ENCODE measurements around the gene SLC11A2. TPM values are rescaled to one million over a fixed set of nuclear protein-coding genes. Genes with fewer than 3 reads are reported as not detected.
A peak's percentile ranks its signal among the peaks of the same experiment; 100 is the strongest.

SLC11A2 gene
- total and polyA plus RNA-seq, 9 of the 15 experiments (the other 6 are each of a cell fraction or from before 2014, with no cell fraction given), result 21.1 to 54.0 (median 32.9) TPM

DNA sequence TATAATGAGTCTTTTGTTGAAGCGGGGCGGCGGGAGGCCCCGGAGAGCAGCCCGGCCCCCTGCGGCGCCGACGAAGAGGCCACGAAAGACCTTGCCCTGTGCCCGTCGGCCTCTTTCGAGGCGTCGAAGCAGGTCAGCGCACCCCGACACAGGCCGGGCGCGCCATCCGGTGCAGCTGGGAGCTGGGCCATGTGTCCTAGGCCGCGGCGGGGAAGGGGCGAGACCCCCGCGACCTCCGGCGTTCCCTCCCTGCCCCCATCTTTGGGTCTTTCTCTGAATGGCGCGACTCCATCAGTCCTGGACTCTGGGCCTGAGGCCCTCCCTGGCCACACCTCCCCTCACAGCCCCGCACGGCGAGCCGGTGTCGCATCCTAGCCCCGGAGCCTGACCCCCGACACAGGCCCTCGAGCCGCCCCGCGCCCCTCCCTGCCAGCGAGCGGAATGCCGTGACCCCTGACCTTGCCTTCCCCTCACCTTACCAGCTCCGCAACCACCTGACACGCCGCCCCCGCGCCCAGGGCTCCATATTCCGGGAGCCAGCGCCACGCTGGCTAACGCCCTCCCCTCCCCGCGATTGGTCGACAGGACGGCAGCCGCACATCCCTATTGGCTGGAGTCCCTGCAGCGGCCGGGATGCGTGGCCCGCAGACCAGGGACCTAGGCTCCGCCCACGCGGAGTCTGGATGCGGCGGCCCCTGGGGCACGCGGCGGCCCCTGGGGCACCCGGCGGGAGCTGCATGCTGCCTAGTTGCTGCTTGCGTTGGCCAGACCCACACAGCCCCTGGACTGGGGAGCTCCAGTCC, at the start of gene SLC11A2 (continued):
- no peak for TF ChIP-seq ZNF655 (CRISPR knock-in tag; IDR thresholded peaks at IDR 0.05)
- no peak for TF ChIP-seq E4F1 (CRISPR knock-in tag; IDR thresholded peaks at IDR 0.05; ENCODE audit: borderline replicate concordance)
- no peak for TF ChIP-seq MYBL2 (IDR thresholded peaks at IDR 0.05; ENCODE audit: low read depth)
- no peak for TF ChIP-seq MYBL2 (CRISPR knock-in tag; IDR thresholded peaks at IDR 0.05; ENCODE audit: borderline replicate concordance)
- TF ChIP-seq RAD21 (CRISPR knock-in tag; conservative IDR thresholded peaks at IDR 0.05 in 1 of 2, IDR thresholded peaks at IDR 0.05 in 1 of 2), result peak in 1 of 2 experiments; percentile 12; a peak in 1 of 4 replicates
- TF ChIP-seq SOX6 (IDR thresholded peaks at IDR 0.05), result peak; percentile 41; the same call in 1 of the 2 replicates
- TF ChIP-seq KLF13 (tag; IDR thresholded peaks at IDR 0.05; ENCODE audit: borderline replicate concordance, low read depth), result 0 out of 2 replicates have a peak, but pooled peaks have one; percentile 23
- TF ChIP-seq ZNF76 (CRISPR knock-in tag; IDR thresholded peaks at IDR 0.05; ENCODE audit: borderline replicate concordance), result no peak
- TF ChIP-seq, protein P1, sequence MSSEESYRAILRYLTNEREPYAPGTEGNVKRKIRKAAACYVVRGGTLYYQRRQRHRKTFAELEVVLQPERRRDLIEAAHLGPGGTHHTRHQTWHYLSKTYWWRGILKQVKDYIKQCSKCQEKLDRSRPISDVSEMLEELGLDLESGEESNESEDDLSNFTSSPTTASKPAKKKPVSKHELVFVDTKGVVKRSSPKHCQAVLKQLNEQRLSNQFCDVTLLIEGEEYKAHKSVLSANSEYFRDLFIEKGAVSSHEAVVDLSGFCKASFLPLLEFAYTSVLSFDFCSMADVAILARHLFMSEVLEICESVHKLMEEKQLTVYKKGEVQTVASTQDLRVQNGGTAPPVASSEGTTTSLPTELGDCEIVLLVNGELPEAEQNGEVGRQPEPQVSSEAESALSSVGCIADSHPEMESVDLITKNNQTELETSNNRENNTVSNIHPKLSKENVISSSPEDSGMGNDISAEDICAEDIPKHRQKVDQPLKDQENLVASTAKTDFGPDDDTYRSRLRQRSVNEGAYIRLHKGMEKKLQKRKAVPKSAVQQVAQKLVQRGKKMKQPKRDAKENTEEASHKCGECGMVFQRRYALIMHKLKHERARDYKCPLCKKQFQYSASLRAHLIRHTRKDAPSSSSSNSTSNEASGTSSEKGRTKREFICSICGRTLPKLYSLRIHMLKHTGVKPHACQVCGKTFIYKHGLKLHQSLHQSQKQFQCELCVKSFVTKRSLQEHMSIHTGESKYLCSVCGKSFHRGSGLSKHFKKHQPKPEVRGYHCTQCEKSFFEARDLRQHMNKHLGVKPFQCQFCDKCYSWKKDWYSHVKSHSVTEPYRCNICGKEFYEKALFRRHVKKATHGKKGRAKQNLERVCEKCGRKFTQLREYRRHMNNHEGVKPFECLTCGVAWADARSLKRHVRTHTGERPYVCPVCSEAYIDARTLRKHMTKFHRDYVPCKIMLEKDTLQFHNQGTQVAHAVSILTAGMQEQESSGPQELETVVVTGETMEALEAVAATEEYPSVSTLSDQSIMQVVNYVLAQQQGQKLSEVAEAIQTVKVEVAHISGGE (CRISPR knock-in tag; IDR thresholded peaks at IDR 0.05), result peak in 1 of 3 experiments; percentile 37; a peak in 1 of 6 replicates
- TF ChIP-seq, protein P2, sequence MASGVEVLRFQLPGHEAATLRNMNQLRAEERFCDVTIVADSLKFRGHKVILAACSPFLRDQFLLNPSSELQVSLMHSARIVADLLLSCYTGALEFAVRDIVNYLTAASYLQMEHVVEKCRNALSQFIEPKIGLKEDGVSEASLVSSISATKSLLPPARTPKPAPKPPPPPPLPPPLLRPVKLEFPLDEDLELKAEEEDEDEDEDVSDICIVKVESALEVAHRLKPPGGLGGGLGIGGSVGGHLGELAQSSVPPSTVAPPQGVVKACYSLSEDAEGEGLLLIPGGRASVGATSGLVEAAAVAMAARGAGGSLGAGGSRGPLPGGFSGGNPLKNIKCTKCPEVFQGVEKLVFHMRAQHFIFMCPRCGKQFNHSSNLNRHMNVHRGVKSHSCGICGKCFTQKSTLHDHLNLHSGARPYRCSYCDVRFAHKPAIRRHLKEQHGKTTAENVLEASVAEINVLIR (CRISPR knock-in tag; IDR thresholded peaks at IDR 0.05), result no peak
- TF ChIP-seq ZNF785 (CRISPR knock-in tag; IDR thresholded peaks at IDR 0.05), result no peak
- TF ChIP-seq PCBP2 (IDR thresholded peaks at IDR 0.05; ENCODE audit: low read depth, low read length, poor library complexity, severe bottlenecking), result no peak
- TF ChIP-seq ZBTB8A (IDR thresholded peaks at IDR 0.05; ENCODE audit: partially characterized antibody), result no peak
- TF ChIP-seq DLX4 (CRISPR knock-in tag; IDR thresholded peaks at IDR 0.05), result no peak
- no peak for TF ChIP-seq PTRF (tag; IDR thresholded peaks at IDR 0.05)
- 0 out of 2 replicates have a peak, but pooled peaks have one; percentile 15 for TF ChIP-seq TCF7 (IDR thresholded peaks at IDR 0.05; ENCODE audit: borderline replicate concordance)
